Esophagus squamous epithelium (tissue), 4 donors: ENCODE data around the gene METTL9.
"Not testable (repeated sequence)": the region's sequence is repeated elsewhere in the genome, so short reads cannot be mapped to it uniquely, and the experiment has no call there.

Experiments
- CTCF ChIP-seq, 6 experiments: fragments of 450-650 bp in 4 of 6; fragments of 200-600 bp in 2 of 6; sonication (generic) in 2 of 6; IDR thresholded peaks; one replicate each; pipeline ENCODE4 v1.5.1; 2016 to 2019; ENCODE audit warnings: antibody characterized with exemption in 6 of 6, mild to moderate bottlenecking in 4 of 6, moderate library complexity in 4 of 6
- POLR2A ChIP-seq, 4 donors: fragments of 450-650 bp; IDR thresholded peaks; one replicate each; pipeline ENCODE4 v1.6.1; 2017; ENCODE audit warnings: antibody characterized with exemption in 4 of 4, mild to moderate bottlenecking in 4 of 4, moderate library complexity in 3 of 4

GRCh38 chr16:21674456-21674855, 75.1 kb downstream of the METTL9 start:
- TF ChIP-seq CTCF, POLR2A (IDR thresholded peaks at IDR 0.05): not testable (repeated sequence)
